ENCODE results near the gene PRRX2. TPM values are rescaled to one million over a fixed set of nuclear protein-coding genes. Genes with fewer than 3 reads are reported as not detected.

Gene PRRX2
- total and polyA plus RNA-seq, 2 donors (not counting 1 experiment from before 2014, with no cell fraction given), result not detected

GRCh38 chr9:129732100-129732499 is 66.7 kb downstream of the PRRX2 start:
- no peak overlapping the region for H3K27ac Mint-ChIP-seq
- Histone ChIP-seq H3K4me1 (ENCODE audit: control insufficient read depth in 2 of 2, insufficient read depth in 2 of 2, low read length in 2 of 2) (peaks cover 0 to 2% of the 10 kb centered on the region in 2 donors), H3K36me3 (replicated peaks in 1 of 2; ENCODE audit: control extremely low read depth in 1 of 2, control insufficient read depth in 1 of 2, extremely low read depth in 1 of 2, insufficient read depth in 2 of 2, low read length in 1 of 2) (no peaks in the 10 kb centered on the region), H3K9ac (ENCODE audit: low read length) (no peak overlapping the region), H3K4me3 (ENCODE audit: control extremely low read depth in 1 of 5, extremely low read depth in 1 of 5, insufficient read depth in 1 of 5, low read depth in 2 of 5, low read length in 4 of 5) (no peak overlapping the region), H3K9me3 (ENCODE audit: control extremely low read depth in 1 of 3, control insufficient read depth in 2 of 3, insufficient read depth in 1 of 3, low read length in 2 of 3) (no peaks in the 10 kb centered on the region), H3K27ac (ENCODE audit: low read length in 2 of 2) (no peak overlapping the region), H3K27me3 (replicated peaks in 1 of 4; ENCODE audit: control extremely low read depth in 1 of 4, control insufficient read depth in 3 of 4, insufficient read depth in 4 of 4, low read length in 3 of 4) (peaks cover 0 to 6% (median 0%) of the 10 kb centered on the region in 4 experiments), H3K79me2 (ENCODE audit: control insufficient read depth, insufficient read depth, low read length) (no peaks in the 10 kb centered on the region), H4K20me1 (ENCODE audit: control insufficient read depth, insufficient read depth, low read length, poor library complexity, severe bottlenecking) (no peaks in the 10 kb centered on the region), H3K4me2 (replicated peaks; ENCODE audit: low read depth, low read length, poor library complexity, severe bottlenecking) (no peak overlapping the region), H2AFZ (ENCODE audit: insufficient read depth, low read depth, low read length, poor library complexity, severe bottlenecking) (no peak overlapping the region)
- ChIA-PET CTCF (no interaction called here), POLR2A (no interaction called here)
- no peak overlapping the region for H3K4me3 Mint-ChIP-seq
- ATAC-seq (ENCODE audit: low read depth) (no peak), DNase-seq (no peak)
- WGBS (ENCODE audit: insufficient coverage), result 86% methylated on average over 10 of the region's 10 CpGs
- H3K9me3 Mint-ChIP-seq (ENCODE audit: insufficient read depth), result no peaks in the 10 kb centered on the region
- intact Hi-C loops (cut with micrococcal nuclease), result no loop called here
- peaks cover 1% of the 10 kb centered on the region for H3K4me1 Mint-ChIP-seq
- TF ChIP-seq EZH2 (IDR thresholded peaks at IDR 0.05; ENCODE audit: borderline replicate concordance, insufficient read depth, low read depth, low read length, poor library complexity, severe bottlenecking) (no peak), CTCF (IDR thresholded peaks at IDR 0.05) (no peak)
- H3K27me3 Mint-ChIP-seq, result peaks cover 13% of the 10 kb centered on the region

DNA sequence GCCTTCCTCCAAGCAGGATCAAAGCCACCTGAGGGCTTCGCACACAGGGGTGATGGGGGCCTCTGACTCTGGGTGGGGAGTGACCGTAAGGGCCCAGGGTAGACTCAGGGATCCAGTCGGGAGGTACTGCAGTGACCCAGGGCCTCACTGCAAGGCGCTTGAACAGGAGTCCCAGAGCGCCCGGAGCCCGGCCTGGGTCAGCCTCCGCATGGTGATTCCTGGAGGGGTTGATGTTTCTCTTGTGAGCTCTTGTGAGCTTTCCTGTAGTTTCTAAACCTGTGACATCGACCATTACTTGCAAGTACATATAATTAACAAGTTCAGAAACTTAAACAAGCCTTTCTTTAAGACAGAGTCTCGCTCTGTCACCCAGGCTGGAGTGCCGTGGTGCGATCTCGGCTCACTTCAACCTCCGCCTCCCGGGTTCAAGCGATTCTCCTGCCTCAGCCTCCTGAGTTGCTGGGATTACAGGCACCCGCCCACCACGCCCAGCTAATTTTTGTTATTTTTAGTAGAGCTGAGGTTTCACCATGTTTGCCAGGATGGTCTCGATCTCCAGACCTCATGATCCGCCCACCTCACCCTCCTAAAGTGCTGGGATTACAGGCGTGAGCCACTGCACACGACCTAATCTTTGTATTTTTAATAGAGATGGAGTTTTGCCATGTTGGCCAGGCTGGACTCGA is 67.6 kb downstream of the PRRX2 start:
- intact Hi-C loops (cut with micrococcal nuclease), result no loop called here
- H2AFZ ChIP-seq (ENCODE audit: insufficient read depth, low read depth, low read length, poor library complexity, severe bottlenecking), result no peak overlapping the region
- H4K20me1 ChIP-seq (ENCODE audit: control insufficient read depth, insufficient read depth, low read length, poor library complexity, severe bottlenecking), result no peaks in the 10 kb centered on the region
- DNase-seq (no peak), ATAC-seq (ENCODE audit: low read depth) (no peak)
- no peak for TF ChIP-seq EZH2 (IDR thresholded peaks at IDR 0.05; ENCODE audit: borderline replicate concordance, insufficient read depth, low read depth, low read length, poor library complexity, severe bottlenecking)
- TF ChIP-seq CTCF (IDR thresholded peaks at IDR 0.05), result no peak
- ChIA-PET CTCF (no interaction called here), POLR2A (no interaction called here)
- Mint-ChIP-seq H3K27ac (no peak overlapping the region), H3K4me1 (peaks cover 4% of the 10 kb centered on the region), H3K9me3 (ENCODE audit: insufficient read depth) (no peaks in the 10 kb centered on the region), H3K4me3 (no peak overlapping the region), H3K27me3 (peaks cover 9% of the 10 kb centered on the region)
- H3K4me2 ChIP-seq (replicated peaks; ENCODE audit: low read depth, low read length, poor library complexity, severe bottlenecking), result no peak overlapping the region
- WGBS (ENCODE audit: insufficient coverage), result 92% methylated on average over 14 of the region's 23 CpGs
- no peaks in the 10 kb centered on the region for H3K79me2 ChIP-seq (ENCODE audit: control insufficient read depth, insufficient read depth, low read length)
- H3K4me3 ChIP-seq (ENCODE audit: control extremely low read depth in 1 of 5, extremely low read depth in 1 of 5, insufficient read depth in 1 of 5, low read depth in 2 of 5, low read length in 4 of 5), result no peak overlapping the region
- peaks cover 0 to 6% (median 0%) of the 10 kb centered on the region in 4 experiments for H3K27me3 ChIP-seq (replicated peaks in 1 of 4; ENCODE audit: control extremely low read depth in 1 of 4, control insufficient read depth in 3 of 4, insufficient read depth in 4 of 4, low read length in 3 of 4)
- H3K9ac ChIP-seq (ENCODE audit: low read length), result no peak overlapping the region
- peaks cover 0 to 12% of the 10 kb centered on the region in 2 donors for H3K4me1 ChIP-seq (ENCODE audit: control insufficient read depth in 2 of 2, insufficient read depth in 2 of 2, low read length in 2 of 2)
- H3K36me3 ChIP-seq (replicated peaks in 1 of 2; ENCODE audit: control extremely low read depth in 1 of 2, control insufficient read depth in 1 of 2, extremely low read depth in 1 of 2, insufficient read depth in 2 of 2, low read length in 1 of 2), result no peaks in the 10 kb centered on the region
- H3K27ac ChIP-seq (ENCODE audit: low read length in 2 of 2), result no peak overlapping the region
- H3K9me3 ChIP-seq (ENCODE audit: control extremely low read depth in 1 of 3, control insufficient read depth in 2 of 3, insufficient read depth in 1 of 3, low read length in 2 of 3), result no peaks in the 10 kb centered on the region
